HEK293 (cell line): ENCODE results near the gene RGS7.
"Not testable (repeated sequence)": the region's sequence is repeated elsewhere in the genome, so short reads cannot be mapped to it uniquely, and the experiment has no call there.

Experiments used
- CTCF ChIA-PET: fragments of 350-600 bp; formaldehyde crosslinking; extraction: SDS; loops from one replicate; lab custom pipeline; 2021; ENCODE audit warnings: antibody characterized with exemption; lab: Yijun Ruan, JAX
- POLR2A ChIA-PET: fragments of 300-600 bp; formaldehyde crosslinking; extraction: SDS; loops from one replicate; lab custom pipeline; 2020; ENCODE audit warnings: antibody characterized with exemption, inconsistent platforms; lab: Yijun Ruan, JAX
- H3K27ac ChIP-seq: fragments of 200-500 bp; sonication (Bioruptor generic); 2 replicates; pipeline ENCODE4 v1.5.1; 2014; ENCODE audit warnings: low read depth, low read length, control low read depth, inconsistent platforms; ENCODE audit errors: extremely low read depth
- H3K36me3 ChIP-seq, 2 experiments: fragments of 200-500 bp in 1 of 2; sonication (Bioruptor generic) in 1 of 2; 1 replicate in 1 of 2; 2 replicates in 1 of 2; pipeline ENCODE4 v1.5.1; 2014 to 2017; ENCODE audit warnings: inconsistent platforms in 2 of 2, low read length in 2 of 2; ENCODE audit not compliant: control insufficient read depth in 2 of 2, insufficient read depth in 1 of 2
- H3K4me1 ChIP-seq: fragments of 200-500 bp; sonication (Bioruptor generic); 2 replicates; pipeline ENCODE4 v1.5.1; 2014; ENCODE audit warnings: mild to moderate bottlenecking, low read length, inconsistent platforms; ENCODE audit not compliant: control insufficient read depth, insufficient read depth
- H3K4me3 ChIP-seq: 2 replicates; pipeline ENCODE4 v1.5.1; 2011; ENCODE audit warnings: low read depth, mild to moderate bottlenecking, control low read depth, low read length, moderate library complexity
- H3K9me3 ChIP-seq: fragments of 200-500 bp; sonication (Bioruptor generic); 2 replicates; pipeline ENCODE4 v1.5.1; 2014; ENCODE audit warnings: low read depth, low read length, inconsistent platforms; ENCODE audit not compliant: control insufficient read depth, insufficient read depth
- ATF2 ChIP-seq: fragments of 450-650 bp; formaldehyde crosslinking; IDR thresholded peaks from 2 replicates; pipeline ENCODE4 v1.5.1; 2016; ENCODE audit warnings: missing biosample characterization, missing genetic modification characterization, low read depth
- PRDM2 ChIP-seq: fragments of 450-650 bp; formaldehyde crosslinking; IDR thresholded peaks from 2 replicates; pipeline ENCODE4 v1.5.1; 2016; ENCODE audit warnings: missing biosample characterization, missing genetic modification characterization, borderline replicate concordance
- RBAK ChIP-seq: fragments of 450-650 bp; formaldehyde crosslinking; IDR thresholded peaks from 2 replicates; pipeline ENCODE4 v1.5.1; 2016; ENCODE audit warnings: missing biosample characterization, missing genetic modification characterization
- ZBTB49 ChIP-seq: fragments of 450-650 bp; formaldehyde crosslinking; IDR thresholded peaks from 2 replicates; pipeline ENCODE4 v1.5.1; 2016; ENCODE audit warnings: missing biosample characterization, missing genetic modification characterization, low read depth
- ZBTB8A ChIP-seq: fragments of 450-650 bp; formaldehyde crosslinking; IDR thresholded peaks from 2 replicates; pipeline ENCODE4 v1.5.1; 2016; ENCODE audit warnings: missing biosample characterization, missing genetic modification characterization
- ZNF146 ChIP-seq: fragments of 450-650 bp; formaldehyde crosslinking; IDR thresholded peaks from 2 replicates; pipeline ENCODE4 v1.5.1; 2016; ENCODE audit warnings: missing biosample characterization, missing genetic modification characterization
- ZNF214 ChIP-seq: fragments of 450-650 bp; formaldehyde crosslinking; IDR thresholded peaks from 2 replicates; pipeline ENCODE4 v1.5.1; 2017; ENCODE audit warnings: missing biosample characterization, mild to moderate bottlenecking, missing genetic modification characterization, borderline replicate concordance
- ZNF362 ChIP-seq: fragments of 450-650 bp; formaldehyde crosslinking; IDR thresholded peaks from 2 replicates; pipeline ENCODE4 v1.5.1; 2016; ENCODE audit warnings: missing biosample characterization, missing genetic modification characterization
- ZNF548 ChIP-seq: fragments of 450-650 bp; formaldehyde crosslinking; IDR thresholded peaks from 2 replicates; pipeline ENCODE4 v1.5.1; 2016; ENCODE audit warnings: missing biosample characterization, missing genetic modification characterization
- ZNF580 ChIP-seq: fragments of 450-650 bp; formaldehyde crosslinking; IDR thresholded peaks from 2 replicates; pipeline ENCODE4 v1.5.1; 2016; ENCODE audit warnings: missing biosample characterization, missing genetic modification characterization
- ZNF585B ChIP-seq: fragments of 450-650 bp; formaldehyde crosslinking; IDR thresholded peaks from 2 replicates; pipeline ENCODE4 v1.5.1; 2016; ENCODE audit warnings: missing biosample characterization, missing genetic modification characterization
- ZSCAN18 ChIP-seq: fragments of 450-650 bp; formaldehyde crosslinking; IDR thresholded peaks from 2 replicates; pipeline ENCODE4 v1.5.1; 2016; ENCODE audit warnings: missing biosample characterization, missing genetic modification characterization

RGS7 gene

GRCh38 chr1:241166625-241167024 lies 190.4 kb downstream of the RGS7 start:
- H3K9me3 ChIP-seq: no peaks in the 10 kb centered on the region
- POLR2A ChIA-PET: no interaction called here
- no peaks in the 10 kb centered on the region for H3K4me1 ChIP-seq
- TF ChIP-seq ZNF548 (tag by site-specific recombination): no peak
- no peak for TF ChIP-seq PRDM2 (tag by site-specific recombination)
- TF ChIP-seq ZBTB49 (tag by site-specific recombination): no peak
- no peak for TF ChIP-seq ZNF585B (tag by site-specific recombination)
- TF ChIP-seq ZNF362: no peak
- no peak for TF ChIP-seq ATF2
- no peak for TF ChIP-seq RBAK (tag by site-specific recombination)
- TF ChIP-seq ZNF214 (tag by site-specific recombination): no peak
- no peak for TF ChIP-seq ZSCAN18 (tag by site-specific recombination)
- no peak for TF ChIP-seq ZBTB8A (tag by site-specific recombination)
- no peak overlapping the region for H3K27ac ChIP-seq
- CTCF ChIA-PET: no interaction called here
- no peak overlapping the region for H3K4me3 ChIP-seq
- no peaks in the 10 kb centered on the region for H3K36me3 ChIP-seq

- H3K4me1 ChIP-seq, H3K27ac ChIP-seq, H3K9me3 ChIP-seq, CTCF ChIA-PET, H3K36me3 ChIP-seq, H3K4me3 ChIP-seq, POLR2A ChIA-PET: not testable (repeated sequence)
- TF ChIP-seq ZNF580 (tag by site-specific recombination): 0 out of 2 replicates have a peak, but pooled peaks have one; percentile 30
- TF ChIP-seq ZNF146 (tag by site-specific recombination): peak; percentile 94
These were observed 191.7 kb downstream of the RGS7 start for GRCh38 chr1:241165256-241165655.
